ENCODE results near the gene FNDC3B. TPM values are rescaled to one million over a fixed set of nuclear protein-coding genes. Genes with fewer than 3 reads are reported as not detected.

The FNDC3B gene
- total RNA-seq, 1 donor from 2014 or later: 204 TPM

DNA sequence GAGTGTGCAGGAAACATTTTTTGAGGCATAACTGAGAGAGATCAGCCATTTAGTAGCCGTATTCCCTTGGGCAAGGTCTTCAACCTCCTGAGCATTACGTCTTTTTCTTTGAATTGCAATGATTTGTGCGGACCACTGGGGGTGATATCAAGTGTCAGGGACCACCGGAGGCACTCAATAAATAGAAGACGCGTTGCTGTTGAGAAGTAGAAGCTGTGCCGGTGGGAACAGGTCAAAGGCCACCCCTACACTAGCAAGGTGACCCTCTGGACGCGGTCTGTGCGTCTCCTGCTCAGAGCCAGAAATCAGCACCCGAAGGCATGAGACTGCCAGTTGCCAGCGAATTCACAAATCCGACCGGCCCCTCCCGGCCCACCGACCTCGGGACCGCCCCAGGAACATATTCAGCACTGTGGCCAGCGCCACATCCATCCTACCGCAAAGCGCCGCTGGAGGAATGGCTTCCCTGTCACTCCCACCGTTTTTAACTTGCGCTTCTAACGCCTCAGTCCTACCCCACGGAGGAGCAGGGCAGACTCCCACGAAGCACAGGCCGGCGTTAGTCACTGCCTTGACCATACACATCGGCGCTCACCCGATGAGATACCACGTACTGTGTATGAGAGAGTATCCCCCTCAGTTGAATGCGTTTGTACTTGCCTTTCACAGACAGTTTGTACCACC lies 410.2 kb downstream of the FNDC3B start:
- DNase-seq (ENCODE audit: low spot score): peak; percentile 66
- H3K4me1 Mint-ChIP-seq (ENCODE audit: unreplicated experiment): peaks cover 18% of the 10 kb centered on the region
- TF ChIP-seq, protein P1, sequence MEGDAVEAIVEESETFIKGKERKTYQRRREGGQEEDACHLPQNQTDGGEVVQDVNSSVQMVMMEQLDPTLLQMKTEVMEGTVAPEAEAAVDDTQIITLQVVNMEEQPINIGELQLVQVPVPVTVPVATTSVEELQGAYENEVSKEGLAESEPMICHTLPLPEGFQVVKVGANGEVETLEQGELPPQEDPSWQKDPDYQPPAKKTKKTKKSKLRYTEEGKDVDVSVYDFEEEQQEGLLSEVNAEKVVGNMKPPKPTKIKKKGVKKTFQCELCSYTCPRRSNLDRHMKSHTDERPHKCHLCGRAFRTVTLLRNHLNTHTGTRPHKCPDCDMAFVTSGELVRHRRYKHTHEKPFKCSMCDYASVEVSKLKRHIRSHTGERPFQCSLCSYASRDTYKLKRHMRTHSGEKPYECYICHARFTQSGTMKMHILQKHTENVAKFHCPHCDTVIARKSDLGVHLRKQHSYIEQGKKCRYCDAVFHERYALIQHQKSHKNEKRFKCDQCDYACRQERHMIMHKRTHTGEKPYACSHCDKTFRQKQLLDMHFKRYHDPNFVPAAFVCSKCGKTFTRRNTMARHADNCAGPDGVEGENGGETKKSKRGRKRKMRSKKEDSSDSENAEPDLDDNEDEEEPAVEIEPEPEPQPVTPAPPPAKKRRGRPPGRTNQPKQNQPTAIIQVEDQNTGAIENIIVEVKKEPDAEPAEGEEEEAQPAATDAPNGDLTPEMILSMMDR (IDR thresholded peaks at IDR 0.05; ENCODE audit: unreplicated experiment): no peak
- H3K27me3 Mint-ChIP-seq (ENCODE audit: unreplicated experiment): peaks cover 26% of the 10 kb centered on the region
- H3K27ac Mint-ChIP-seq (ENCODE audit: unreplicated experiment): no peak overlapping the region
- no peaks in the 10 kb centered on the region for H3K9me3 Mint-ChIP-seq (ENCODE audit: unreplicated experiment)
- no peak overlapping the region for H3K4me3 Mint-ChIP-seq (ENCODE audit: unreplicated experiment)
- H3K36me3 Mint-ChIP-seq (ENCODE audit: low read depth, unreplicated experiment): peaks cover 5% of the 10 kb centered on the region

Other genes starting within 250 kb of the FNDC3B start
- gene PLD1, start 229.1 kb upstream of the FNDC3B start, total RNA-seq (ENCODE audit: unreplicated experiment): 61.5 TPM
- not detected for gene TMEM212, start 196.2 kb upstream of the FNDC3B start, total RNA-seq (ENCODE audit: unreplicated experiment)

Data from endothelial cell (in vitro differentiated cells).